PFSK-1 (cell line): ENCODE results near the gene MFAP1.

Source experiments
- POLR2AphosphoS5 ChIP-seq: IDR thresholded peaks from 2 replicates; pipeline ENCODE4 v1.6.1; 2012; ENCODE audit warnings: low read depth, mild to moderate bottlenecking, control low read depth, low read length, moderate library complexity
- TAF1 ChIP-seq: IDR thresholded peaks from 2 replicates; pipeline ENCODE4 v1.6.1; 2012; ENCODE audit warnings: low read length, control low read depth, borderline replicate concordance; ENCODE audit not compliant: insufficient read depth

GRCh38 chr15:43779016-43779415 lies 45.5 kb downstream of the MFAP1 start:
- TF ChIP-seq POLR2AphosphoS5 = no peak
- no peak for TF ChIP-seq TAF1
